GM12873 (cell line): ENCODE data around the gene USP37.

Experiments used
- TF ChIP-seq, protein P1 (sequence below): IDR thresholded peaks from 2 replicates; pipeline ENCODE4 v1.5.1; 2012; ENCODE audit warnings: low read depth, mild to moderate bottlenecking, moderate library complexity, low read length, control low read depth; ENCODE audit not compliant: insufficient read depth; ENCODE audit errors: missing control alignments

Gene USP37

DNA sequence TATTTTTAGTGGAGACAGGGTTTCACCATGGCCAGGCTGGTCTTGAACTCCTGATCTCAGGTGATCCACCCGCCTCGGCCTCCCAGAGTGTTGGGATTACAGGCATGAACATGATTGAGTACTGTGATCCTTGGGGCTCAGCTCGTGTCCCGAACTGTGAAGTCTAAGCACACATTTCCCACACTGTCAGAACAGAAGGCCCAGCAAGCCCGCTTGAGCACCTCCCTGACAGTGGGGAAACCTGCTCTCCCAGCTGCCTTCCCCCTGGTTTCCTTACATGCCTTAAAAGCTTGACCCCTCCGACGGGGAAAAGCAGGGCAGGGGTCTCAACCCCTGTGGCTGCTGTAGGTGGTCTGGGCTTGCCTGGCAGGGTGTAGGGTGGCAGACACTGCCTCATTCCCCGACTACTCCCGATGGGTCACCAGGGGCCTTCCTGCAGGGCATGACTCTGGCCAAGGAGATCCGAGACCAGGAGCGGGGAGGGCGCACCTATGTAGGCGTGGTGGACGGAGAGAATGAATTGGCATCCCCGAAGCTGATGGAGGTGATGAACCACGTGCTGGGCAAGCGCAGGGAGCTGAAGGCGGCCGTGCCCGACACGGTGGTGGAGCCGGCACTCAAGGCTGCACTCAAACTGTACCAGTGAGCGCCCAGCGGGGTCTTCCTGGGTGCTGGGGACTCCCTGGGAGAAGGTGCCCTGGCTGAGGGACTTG is 139.1 kb downstream of the USP37 start:
- TF ChIP-seq, protein P1, sequence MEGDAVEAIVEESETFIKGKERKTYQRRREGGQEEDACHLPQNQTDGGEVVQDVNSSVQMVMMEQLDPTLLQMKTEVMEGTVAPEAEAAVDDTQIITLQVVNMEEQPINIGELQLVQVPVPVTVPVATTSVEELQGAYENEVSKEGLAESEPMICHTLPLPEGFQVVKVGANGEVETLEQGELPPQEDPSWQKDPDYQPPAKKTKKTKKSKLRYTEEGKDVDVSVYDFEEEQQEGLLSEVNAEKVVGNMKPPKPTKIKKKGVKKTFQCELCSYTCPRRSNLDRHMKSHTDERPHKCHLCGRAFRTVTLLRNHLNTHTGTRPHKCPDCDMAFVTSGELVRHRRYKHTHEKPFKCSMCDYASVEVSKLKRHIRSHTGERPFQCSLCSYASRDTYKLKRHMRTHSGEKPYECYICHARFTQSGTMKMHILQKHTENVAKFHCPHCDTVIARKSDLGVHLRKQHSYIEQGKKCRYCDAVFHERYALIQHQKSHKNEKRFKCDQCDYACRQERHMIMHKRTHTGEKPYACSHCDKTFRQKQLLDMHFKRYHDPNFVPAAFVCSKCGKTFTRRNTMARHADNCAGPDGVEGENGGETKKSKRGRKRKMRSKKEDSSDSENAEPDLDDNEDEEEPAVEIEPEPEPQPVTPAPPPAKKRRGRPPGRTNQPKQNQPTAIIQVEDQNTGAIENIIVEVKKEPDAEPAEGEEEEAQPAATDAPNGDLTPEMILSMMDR: no peak

- TF ChIP-seq, protein P1: no peak
These were observed 140.4 kb downstream of the USP37 start for GRCh38 chr2:218427741-218428140.

GRCh38 chr2:218425531-218425930 is 142.6 kb downstream of the USP37 start:
- TF ChIP-seq, protein P1: no peak

- TF ChIP-seq, protein P1: no peak
These were observed 144.6 kb downstream of the USP37 start for GRCh38 chr2:218423584-218423983.

DNA sequence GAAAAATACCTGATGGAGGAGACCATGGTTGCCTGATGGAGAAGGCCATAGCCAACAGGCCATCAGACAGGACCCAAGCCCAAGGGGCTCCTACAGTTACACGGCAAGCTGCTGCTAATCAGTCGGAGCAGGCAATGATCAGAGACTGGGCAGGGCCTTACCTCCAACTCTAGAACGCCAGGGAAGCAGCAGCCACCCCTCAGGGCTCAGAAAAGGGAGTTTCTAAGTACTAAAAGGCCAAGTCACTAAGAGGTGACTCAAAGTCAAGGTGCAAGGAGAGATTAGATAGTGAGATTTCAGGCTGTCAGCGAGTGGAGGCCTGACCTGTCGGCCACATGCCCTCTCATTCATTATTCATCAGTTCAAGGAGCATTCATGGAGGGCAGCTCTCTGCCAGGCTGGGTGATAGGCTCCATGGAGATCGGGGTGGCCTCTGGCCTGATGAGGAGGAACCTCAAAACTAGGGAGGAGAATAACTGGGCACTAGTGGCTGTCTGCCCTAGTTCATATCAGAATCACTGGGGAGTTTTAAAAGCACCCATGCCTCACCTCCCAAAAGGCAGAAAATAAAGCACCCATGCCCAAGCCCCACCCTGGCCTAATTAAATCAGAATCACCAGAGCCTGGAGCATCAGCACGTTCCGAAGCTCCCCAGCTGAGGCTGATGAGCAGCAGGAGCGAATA is 145.6 kb downstream of the USP37 start:
- TF ChIP-seq, protein P1: no peak

GRCh38 chr2:218421027-218421426 is 147.1 kb downstream of the USP37 start:
- TF ChIP-seq, protein P1: no peak

DNA sequence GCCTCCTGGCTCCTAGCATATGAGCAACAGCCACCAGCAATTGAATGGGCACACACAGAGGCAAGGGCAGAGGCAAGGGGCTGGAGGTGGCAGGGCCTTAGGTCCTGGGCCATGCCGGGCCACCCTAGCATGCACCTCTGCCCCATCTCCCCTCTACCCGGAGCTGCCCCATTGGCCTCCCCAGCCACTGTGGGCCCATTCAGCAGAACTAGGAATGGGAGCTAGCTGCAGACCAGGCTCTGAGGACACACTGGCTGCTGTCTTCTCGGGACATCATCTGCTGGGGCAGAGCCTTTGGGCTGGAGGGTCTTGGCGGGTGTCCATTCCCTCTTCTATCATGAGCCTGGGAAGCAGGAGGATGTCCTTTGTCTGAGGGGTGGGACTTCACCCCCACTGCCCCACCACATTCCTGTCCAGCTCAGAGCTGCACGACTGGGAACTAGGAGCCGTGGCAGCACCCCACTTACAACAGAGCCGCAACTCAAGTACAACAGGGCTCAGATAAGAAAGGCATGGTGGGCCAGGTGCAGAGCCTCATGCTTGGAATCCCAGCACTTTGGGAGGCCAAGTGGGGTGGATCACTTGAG is 148.4 kb downstream of the USP37 start:
- TF ChIP-seq, protein P1: no peak
